Neural cell (in vitro differentiated cells): ENCODE data around the gene CYP2W1.

ENCODE experiments used
- CTCF ChIP-seq: fragments of 450-650 bp; IDR thresholded peaks from 2 replicates; pipeline ENCODE4 v1.5.1; 2014; ENCODE audit warnings: antibody characterized with exemption, mild to moderate bottlenecking, moderate library complexity; ENCODE audit not compliant: poor library complexity, severe bottlenecking
- EZH2 ChIP-seq: fragments of 200-600, 300-800 bp; shearing (Covaris generic), sonication (generic); IDR thresholded peaks from 2 replicates; pipeline ENCODE4 v1.6.1; 2014; ENCODE audit warnings: antibody characterized with exemption, low read length, borderline replicate concordance, mild to moderate bottlenecking; ENCODE audit not compliant: insufficient read depth, poor library complexity, severe bottlenecking
- TF ChIP-seq, protein P1 (sequence below): IDR thresholded peaks from 2 replicates; pipeline ENCODE4 v1.6.1; 2012; ENCODE audit warnings: borderline replicate concordance

DNA sequence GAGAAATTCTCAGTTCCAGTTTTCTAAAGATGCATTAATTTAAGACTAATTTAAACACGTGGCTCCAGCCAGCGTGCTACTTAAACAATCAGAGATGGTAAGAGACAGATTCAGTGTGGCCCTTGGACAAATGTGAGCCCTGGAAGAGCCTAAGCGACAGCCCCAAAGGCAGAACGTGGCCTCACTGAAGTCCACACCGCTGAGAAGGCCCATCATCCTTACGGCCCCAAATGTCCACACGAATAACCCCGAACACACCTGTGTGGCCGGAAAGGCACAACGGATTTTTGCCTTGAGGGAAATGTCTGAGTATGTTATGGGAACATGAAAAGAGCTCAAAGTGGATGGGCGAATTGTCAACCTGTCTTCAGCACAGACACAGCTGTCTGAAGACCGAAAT, 10.9 kb upstream of the CYP2W1 start:
- TF ChIP-seq, protein P1, sequence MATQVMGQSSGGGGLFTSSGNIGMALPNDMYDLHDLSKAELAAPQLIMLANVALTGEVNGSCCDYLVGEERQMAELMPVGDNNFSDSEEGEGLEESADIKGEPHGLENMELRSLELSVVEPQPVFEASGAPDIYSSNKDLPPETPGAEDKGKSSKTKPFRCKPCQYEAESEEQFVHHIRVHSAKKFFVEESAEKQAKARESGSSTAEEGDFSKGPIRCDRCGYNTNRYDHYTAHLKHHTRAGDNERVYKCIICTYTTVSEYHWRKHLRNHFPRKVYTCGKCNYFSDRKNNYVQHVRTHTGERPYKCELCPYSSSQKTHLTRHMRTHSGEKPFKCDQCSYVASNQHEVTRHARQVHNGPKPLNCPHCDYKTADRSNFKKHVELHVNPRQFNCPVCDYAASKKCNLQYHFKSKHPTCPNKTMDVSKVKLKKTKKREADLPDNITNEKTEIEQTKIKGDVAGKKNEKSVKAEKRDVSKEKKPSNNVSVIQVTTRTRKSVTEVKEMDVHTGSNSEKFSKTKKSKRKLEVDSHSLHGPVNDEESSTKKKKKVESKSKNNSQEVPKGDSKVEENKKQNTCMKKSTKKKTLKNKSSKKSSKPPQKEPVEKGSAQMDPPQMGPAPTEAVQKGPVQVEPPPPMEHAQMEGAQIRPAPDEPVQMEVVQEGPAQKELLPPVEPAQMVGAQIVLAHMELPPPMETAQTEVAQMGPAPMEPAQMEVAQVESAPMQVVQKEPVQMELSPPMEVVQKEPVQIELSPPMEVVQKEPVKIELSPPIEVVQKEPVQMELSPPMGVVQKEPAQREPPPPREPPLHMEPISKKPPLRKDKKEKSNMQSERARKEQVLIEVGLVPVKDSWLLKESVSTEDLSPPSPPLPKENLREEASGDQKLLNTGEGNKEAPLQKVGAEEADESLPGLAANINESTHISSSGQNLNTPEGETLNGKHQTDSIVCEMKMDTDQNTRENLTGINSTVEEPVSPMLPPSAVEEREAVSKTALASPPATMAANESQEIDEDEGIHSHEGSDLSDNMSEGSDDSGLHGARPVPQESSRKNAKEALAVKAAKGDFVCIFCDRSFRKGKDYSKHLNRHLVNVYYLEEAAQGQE = no peak
- TF ChIP-seq CTCF (no peak), EZH2 (no peak)
